Femur (tissue), 1 donor: ENCODE results near the gene MMP25.
"Not testable (repeated sequence)": the region's sequence is repeated elsewhere in the genome, so short reads cannot be mapped to it uniquely, and the experiment has no call there.

ENCODE experiments used
- DNase-seq: peaks from one replicate; pipeline ENCODE4 v3.0.0-alpha.2; 2017

Gene MMP25

GRCh38 chr16:3030222-3031212 is 15.8 kb upstream of the MMP25 start:
- no peak for DNase-seq

DNA sequence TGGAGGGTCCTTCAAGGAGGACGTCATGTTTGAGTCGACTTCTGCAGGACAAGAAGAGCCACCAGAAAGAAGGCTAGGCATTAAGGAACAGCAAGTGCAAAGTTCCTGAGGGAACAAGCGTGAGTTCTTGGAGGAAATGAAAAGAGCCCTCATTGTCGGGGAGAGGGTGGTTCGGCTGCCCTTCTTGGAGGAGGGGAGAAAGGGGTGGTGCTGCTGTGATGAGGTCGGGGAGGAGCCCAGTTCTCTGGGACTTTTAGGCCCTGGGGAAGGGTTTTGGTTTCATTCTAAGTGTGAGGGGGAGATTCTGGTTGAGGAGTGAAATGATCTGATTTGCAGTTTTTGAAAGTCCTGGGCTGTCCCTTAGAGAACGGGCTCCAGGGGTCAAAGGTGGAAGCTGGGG is 13.7 kb upstream of the MMP25 start:
- no peak for DNase-seq

- no peak for DNase-seq
Observed at GRCh38 chr16:3035289-3035971, 10.9 kb upstream of the MMP25 start.

- no peak for DNase-seq
Observed at GRCh38 chr16:3035972-3036725, 10.2 kb upstream of the MMP25 start.

GRCh38 chr16:3036726-3037315 is 9.5 kb upstream of the MMP25 start, which contains the start of gene BICDL2:
TSS of gene BICDL2 (minus strand) at chr16:3036944. CDS start at chr16:3035496, 1,448 bp downstream.
- DNase-seq = no peak

GRCh38 chr16:3038256-3038655 is 8.1 kb upstream of the MMP25 start:
- DNase-seq = no peak

DNA sequence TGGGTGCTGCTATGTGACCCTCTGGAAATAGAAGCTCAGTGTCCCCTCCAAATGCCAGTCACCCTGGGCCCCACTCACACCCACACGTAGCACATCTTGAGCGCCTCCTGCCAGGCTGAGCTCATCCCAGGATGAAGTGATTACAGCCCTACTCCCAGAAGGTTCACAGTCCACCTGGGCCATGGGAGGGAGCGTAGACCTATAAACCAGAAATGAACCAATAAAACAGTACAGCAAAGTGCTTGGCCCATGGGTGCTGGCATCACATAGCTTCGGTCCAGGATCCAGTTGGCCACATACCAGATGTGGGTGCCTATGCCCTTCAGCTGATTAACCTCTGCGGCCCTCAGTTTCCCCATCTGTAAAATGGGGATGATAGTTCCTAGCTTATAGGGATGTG is 7.5 kb upstream of the MMP25 start:
- DNase-seq = no peak

DNA sequence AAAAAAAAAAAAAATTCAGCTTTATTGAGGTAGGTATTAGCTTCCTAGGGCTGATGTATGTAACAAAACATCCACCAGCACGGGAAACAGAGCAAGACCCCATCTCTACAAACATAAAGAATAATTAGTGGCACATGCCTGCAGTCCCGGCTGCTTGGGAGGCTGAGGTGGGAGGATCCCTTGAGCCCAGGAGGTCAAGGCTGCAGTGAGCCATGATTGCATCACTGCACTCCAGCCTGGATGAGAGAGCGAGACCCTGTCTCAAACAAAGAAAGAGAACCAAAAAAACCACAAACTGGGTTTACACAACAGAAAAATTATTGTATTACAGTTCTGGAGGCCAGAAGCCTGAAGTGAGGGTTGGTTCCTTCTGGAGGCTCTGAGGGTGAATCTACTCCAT is 4.0 kb upstream of the MMP25 start:
- DNase-seq = no peak

DNA sequence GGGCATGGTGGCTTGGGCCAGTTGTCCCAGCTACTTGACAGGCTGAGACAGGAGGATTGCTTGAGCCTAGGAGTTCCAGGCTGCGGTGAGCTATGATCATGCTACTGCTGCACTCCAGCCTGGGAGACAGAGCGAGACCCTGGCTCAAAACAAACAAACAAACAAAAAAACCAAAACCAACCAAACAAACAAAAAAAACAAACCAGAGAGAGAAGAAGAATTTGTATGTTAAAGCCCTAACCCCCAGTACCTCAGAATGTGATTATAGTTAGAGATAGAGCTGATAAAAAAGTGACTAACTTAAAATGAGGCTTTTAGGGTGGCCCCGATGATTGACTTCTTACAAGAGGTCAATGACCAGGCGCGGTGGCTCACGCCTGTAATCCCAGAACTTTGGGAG is 1.7 kb upstream of the MMP25 start:
- DNase-seq = no peak

DNA sequence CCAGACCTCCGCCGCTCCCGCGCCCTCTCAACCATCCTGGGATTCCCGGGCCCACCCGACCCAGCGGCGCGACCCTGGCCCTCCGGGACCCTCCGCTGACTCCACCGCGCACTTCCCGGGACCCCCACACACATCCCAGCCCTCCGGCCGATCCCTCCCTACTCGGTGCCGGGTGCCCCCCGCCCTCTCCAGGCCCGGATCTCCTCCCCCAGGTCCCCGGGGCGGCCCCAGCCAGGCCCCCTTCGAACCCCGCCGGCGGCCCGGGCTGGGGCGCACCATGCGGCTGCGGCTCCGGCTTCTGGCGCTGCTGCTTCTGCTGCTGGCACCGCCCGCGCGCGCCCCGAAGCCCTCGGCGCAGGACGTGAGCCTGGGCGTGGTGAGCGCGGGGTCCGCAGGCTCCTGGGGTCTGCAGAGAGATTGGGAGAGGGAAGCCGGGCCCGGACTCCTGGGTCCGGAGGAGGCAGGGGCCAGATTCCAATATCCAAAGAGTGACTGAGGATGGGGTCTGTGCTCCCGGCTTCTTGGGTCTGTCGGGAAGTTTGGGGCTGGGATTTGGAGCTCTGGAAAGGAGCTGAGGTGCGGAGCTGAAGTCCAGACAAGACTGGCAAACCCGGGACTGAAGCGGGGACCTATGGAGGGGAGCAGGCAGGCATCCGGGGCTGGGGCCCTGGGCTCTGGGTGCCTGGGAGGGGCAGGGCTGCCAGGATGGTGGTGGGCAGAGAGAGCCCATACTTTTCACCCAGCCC is 453 bp downstream of the MMP25 start:
- no peak for DNase-seq

- no peak for DNase-seq
Observed at GRCh38 chr16:3047387-3047720, 993 bp downstream of the MMP25 start.

DNA sequence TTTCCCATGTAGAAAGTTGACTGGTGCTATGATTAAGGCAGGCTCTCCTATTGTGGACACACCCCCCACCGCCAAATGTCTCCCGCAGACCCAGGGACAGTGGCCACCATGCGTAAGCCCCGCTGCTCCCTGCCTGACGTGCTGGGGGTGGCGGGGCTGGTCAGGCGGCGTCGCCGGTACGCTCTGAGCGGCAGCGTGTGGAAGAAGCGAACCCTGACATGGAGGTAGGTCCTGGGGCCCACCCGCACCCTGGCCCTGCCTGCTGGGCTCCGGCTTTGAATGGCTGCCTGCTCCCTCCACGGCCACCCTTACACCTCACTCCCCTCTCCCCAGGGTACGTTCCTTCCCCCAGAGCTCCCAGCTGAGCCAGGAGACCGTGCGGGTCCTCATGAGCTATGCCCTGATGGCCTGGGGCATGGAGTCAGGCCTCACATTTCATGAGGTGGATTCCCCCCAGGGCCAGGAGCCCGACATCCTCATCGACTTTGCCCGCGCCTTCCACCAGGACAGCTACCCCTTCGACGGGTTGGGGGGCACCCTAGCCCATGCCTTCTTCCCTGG is 3.6 kb downstream of the MMP25 start:
- no peak for DNase-seq

GRCh38 chr16:3050487-3050886 is 4.1 kb downstream of the MMP25 start:
- no peak for DNase-seq

DNA sequence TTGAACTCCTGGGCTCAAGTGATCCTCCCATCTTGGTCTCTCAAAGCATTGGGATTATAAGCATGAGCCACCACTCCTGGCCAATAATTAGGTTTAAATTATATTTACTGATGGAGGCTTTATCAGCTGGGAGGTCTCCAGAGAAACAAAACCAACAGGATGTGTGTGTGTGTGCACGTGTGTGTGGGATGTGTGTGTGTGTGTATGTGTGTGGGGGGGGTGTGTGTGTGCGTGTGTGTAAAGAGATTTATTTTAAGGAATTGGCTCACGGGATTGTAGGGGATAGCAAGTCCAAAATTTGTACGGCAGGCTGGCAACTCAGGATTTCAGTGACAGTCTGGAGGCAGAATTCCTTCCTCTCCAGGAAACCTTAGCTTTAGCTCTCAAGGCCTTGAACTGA is 4.6 kb downstream of the MMP25 start:
- DNase-seq = no peak

GRCh38 chr16:3051494-3051893 is 5.1 kb downstream of the MMP25 start:
- no peak for DNase-seq

DNA sequence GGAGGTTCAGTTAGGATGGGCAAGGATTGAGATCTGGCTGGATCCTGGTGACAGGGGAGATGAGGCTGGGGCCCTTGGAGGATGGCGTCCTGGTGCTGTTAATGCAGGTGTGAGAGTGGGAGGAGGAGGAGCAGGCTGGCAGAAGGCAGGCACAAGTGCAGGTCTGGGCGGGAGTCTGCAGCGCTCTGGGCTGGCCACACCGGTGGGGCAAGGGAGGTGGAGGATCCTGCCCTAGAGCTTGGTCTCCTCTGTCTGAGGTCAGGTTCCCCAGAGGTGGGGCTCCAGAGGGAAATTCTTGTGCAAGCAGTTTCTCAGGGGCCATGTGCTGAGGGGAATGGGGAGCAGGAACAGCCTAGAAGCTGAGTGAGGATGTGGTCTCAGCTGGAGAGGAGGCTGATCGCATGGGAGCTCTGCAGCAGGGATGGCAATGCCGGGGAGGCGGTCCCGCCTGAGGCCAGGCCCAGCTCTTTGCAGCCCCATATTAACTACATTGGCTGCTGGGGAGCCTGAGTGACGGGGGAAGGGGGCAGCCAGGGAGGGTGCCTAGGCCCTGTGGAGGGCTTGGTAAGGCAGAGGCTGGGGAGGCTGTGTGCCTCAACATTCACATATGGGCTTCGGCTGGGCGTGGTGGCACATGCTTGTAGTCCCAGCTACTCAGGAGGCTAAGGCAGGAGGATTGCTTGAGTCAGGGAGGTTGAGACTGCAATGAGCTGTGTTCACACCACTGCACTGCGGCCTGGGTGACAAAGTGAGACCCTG is 6.4 kb downstream of the MMP25 start:
- DNase-seq = not testable (repeated sequence)

GRCh38 chr16:3053330-3053710 is 7.0 kb downstream of the MMP25 start:
- not testable (repeated sequence) for DNase-seq

DNA sequence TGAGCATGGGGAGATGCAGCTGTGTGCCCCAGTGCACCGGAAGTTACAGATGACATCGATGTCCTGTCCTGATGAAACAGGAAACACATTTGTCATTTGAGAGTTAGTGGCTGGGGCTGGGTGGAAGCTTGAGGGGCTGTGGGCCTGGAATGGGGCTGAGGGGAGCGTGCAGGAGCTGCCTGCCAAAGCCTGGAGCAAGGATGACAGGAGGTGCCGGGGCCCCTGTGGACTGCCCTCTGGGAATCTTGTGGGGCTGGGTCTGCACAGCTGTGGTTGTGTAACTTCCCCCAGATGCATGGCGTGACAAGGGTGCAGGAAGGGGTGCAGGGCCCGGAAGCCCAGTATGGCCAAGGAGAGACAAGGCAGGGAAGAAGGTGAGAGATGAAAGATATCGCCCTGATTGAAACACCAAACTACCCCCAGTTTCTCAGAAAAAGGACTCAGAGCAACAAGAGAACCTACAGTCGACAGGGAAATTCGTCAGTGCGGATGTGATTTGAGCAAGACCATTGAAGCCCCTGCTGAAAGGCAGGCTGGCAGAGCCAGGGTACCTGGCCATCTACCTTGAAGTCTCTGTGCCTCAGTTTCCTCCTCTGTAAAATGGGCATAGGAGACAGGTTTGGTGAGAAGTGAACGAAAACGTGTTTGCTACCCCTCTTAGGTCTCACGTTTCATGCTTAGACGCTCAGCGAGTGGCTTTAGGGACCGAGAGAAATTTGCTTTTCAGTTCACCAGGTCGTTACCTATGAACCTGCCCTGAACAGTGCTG is 8.8 kb downstream of the MMP25 start:
- DNase-seq = no peak

- not testable (repeated sequence) for DNase-seq
Observed at GRCh38 chr16:3055734-3056115, 9.4 kb downstream of the MMP25 start.
